Sigmoid colon (tissue), 7 donors: Measurements from ENCODE around the gene KCNH8. TPM values are rescaled to one million over a fixed set of nuclear protein-coding genes. Genes with fewer than 3 reads are reported as not detected.

Experiments
- DNase-seq: peaks from one replicate; pipeline ENCODE4 v3.0.0-alpha.2; 2019
- H3K27ac ChIP-seq, 4 donors: fragments of 200-600 bp; sonication (generic); one replicate each; pipeline ENCODE4 v1.5.1; 2016 to 2019; ENCODE audit warnings: mild to moderate bottlenecking in 1 of 4
- H3K27me3 ChIP-seq, 3 donors: fragments of 200-600 bp; sonication (generic); one replicate each; pipeline ENCODE4 v1.5.1; 2019; ENCODE audit warnings: mild to moderate bottlenecking in 1 of 3
- H3K36me3 ChIP-seq, 4 donors: fragments of 200-600 bp; sonication (generic); one replicate each; pipeline ENCODE4 v1.5.1; 2016 to 2019
- H3K4me1 ChIP-seq, 4 donors: fragments of 200-600 bp; sonication (generic); one replicate each; pipeline ENCODE4 v1.5.1; 2017 to 2019
- H3K4me3 ChIP-seq, 4 donors: fragments of 200-600 bp; sonication (generic); one replicate each; pipeline ENCODE4 v1.5.1; 2017 to 2019; ENCODE audit warnings: mild to moderate bottlenecking in 2 of 4, moderate library complexity in 1 of 4
- H3K9me3 ChIP-seq, 4 donors: fragments of 200-600 bp in 3 of 4; sonication (generic) in 3 of 4; one replicate each; pipeline versions ENCODE4 v1.5.1 to v1.6.1; 2013 to 2019
- CTCF ChIP-seq, 4 experiments: fragments of 450-650 bp in 3 of 4; fragments of 200-600 bp in 1 of 4; IDR thresholded peaks; one replicate each; pipeline ENCODE4 v1.5.1; 2016 to 2019; ENCODE audit warnings: antibody characterized with exemption in 4 of 4, mild to moderate bottlenecking in 3 of 4, moderate library complexity in 2 of 4
- EP300 ChIP-seq, 4 donors: sonication (generic); formaldehyde crosslinking; IDR thresholded peaks; one replicate each; pipeline ENCODE4 v1.6.1; 2017; ENCODE audit warnings: antibody characterized with exemption in 4 of 4
- POLR2A ChIP-seq, 2 donors: fragments of 450-650 bp; IDR thresholded peaks; one replicate each; pipeline ENCODE4 v1.6.1; 2016; ENCODE audit warnings: antibody characterized with exemption in 2 of 2, mild to moderate bottlenecking in 2 of 2, moderate library complexity in 2 of 2
- POLR2AphosphoS5 ChIP-seq, 4 donors: sonication (generic); formaldehyde crosslinking; IDR thresholded peaks; one replicate each; pipeline ENCODE4 v1.6.1; 2017; ENCODE audit warnings: antibody characterized with exemption in 4 of 4
- WGBS, 2 donors: extraction: QIAGEN DNeasy Blood & Tissue Kit; methylation state at CpG; one replicate each; pipeline ENCODE4 v1.1.7; 2013; 5-methylcytosine and 5-hydroxymethylcytosine counted together
- intact Hi-C: fragments of 100-400 bp; cut with DNase I; formaldehyde crosslinking; loops from one replicate; pipeline ENCODE4 v1.15.1; 2023
- polyA plus RNA-seq, 3 donors: library from polyadenylated mRNA; stranded (reverse); fragments of 200-250 nt; gene quantifications; one replicate each; pipeline ENCODE4 v1.2.3, GENCODE V29; 2013
- total RNA-seq, 4 donors: library from RNA; depleted of rRNA; stranded (reverse); fragments of >200 nt; gene quantifications; one replicate each; pipeline ENCODE4 v1.1.0, GENCODE V29; 2016
- donor health status: healthy with polysubstance abuse.
- donor health status: Bipolar disorder and iron deficiency.
- donor health status: healthy.

The KCNH8 gene
- total and polyA plus RNA-seq, 7 donors, result 0.23 to 1.1 (median 0.66) TPM

GRCh38 chr3:19206540-19206939, 58.2 kb downstream of the KCNH8 start:
- 93 to 97% methylated on average over 2 of the region's 2 CpGs for WGBS, 2 donors
- H3K36me3 ChIP-seq, result no peaks in the 10 kb centered on the region
- intact Hi-C loops, result no loop called here

GRCh38 chr3:19213603-19214220, 65.4 kb downstream of the KCNH8 start:
- DNase-seq, result no peak
- H3K4me3 ChIP-seq, result no peak overlapping the region
- H3K36me3 ChIP-seq, result no peaks in the 10 kb centered on the region
- H3K27ac ChIP-seq, result no peak overlapping the region
- WGBS, 2 donors, result 70 to 74% methylated on average over 6 of the region's 6 CpGs
- TF ChIP-seq EP300 (IDR thresholded peaks at IDR 0.05), result no peak
- no peak for TF ChIP-seq POLR2AphosphoS5 (IDR thresholded peaks at IDR 0.05)
- TF ChIP-seq CTCF (IDR thresholded peaks at IDR 0.05), result no peak
- no peak for TF ChIP-seq POLR2A (IDR thresholded peaks at IDR 0.05)
- intact Hi-C loops, result no loop called here
- H3K27me3 ChIP-seq, result no peaks in the 10 kb centered on the region
- no peaks in the 10 kb centered on the region for H3K4me1 ChIP-seq
- H3K9me3 ChIP-seq, result no peaks in the 10 kb centered on the region

More at GRCh38 chr3:19206540-19206939, 58.2 kb downstream of the KCNH8 start:
- no peak overlapping the region for H3K27ac ChIP-seq
- H3K4me1 ChIP-seq, result no peaks in the 10 kb centered on the region
- no peak overlapping the region for H3K4me3 ChIP-seq
- TF ChIP-seq POLR2A (IDR thresholded peaks at IDR 0.05) (no peak), EP300 (IDR thresholded peaks at IDR 0.05) (no peak), CTCF (IDR thresholded peaks at IDR 0.05) (no peak), POLR2AphosphoS5 (IDR thresholded peaks at IDR 0.05) (no peak)
- DNase-seq, result no peak
- H3K27me3 ChIP-seq, result no peaks in the 10 kb centered on the region
- no peaks in the 10 kb centered on the region for H3K9me3 ChIP-seq

GRCh38 chr3:19215427-19215826, 67.1 kb downstream of the KCNH8 start:
- Histone ChIP-seq H3K27ac (no peak overlapping the region), H3K36me3 (no peaks in the 10 kb centered on the region), H3K27me3 (no peaks in the 10 kb centered on the region), H3K4me3 (no peak overlapping the region), H3K9me3 (no peaks in the 10 kb centered on the region), H3K4me1 (no peaks in the 10 kb centered on the region)
- TF ChIP-seq EP300 (IDR thresholded peaks at IDR 0.05), result no peak
- no peak for TF ChIP-seq POLR2A (IDR thresholded peaks at IDR 0.05)
- no peak for TF ChIP-seq CTCF (IDR thresholded peaks at IDR 0.05)
- no peak for TF ChIP-seq POLR2AphosphoS5 (IDR thresholded peaks at IDR 0.05)
- WGBS, 2 donors, result 76 to 86% methylated on average over 2 of the region's 2 CpGs
- no peak for DNase-seq
- intact Hi-C loops, result no loop called here

- Histone ChIP-seq H3K36me3 (no peaks in the 10 kb centered on the region), H3K27ac (no peak overlapping the region), H3K4me1 (no peaks in the 10 kb centered on the region), H3K27me3 (no peaks in the 10 kb centered on the region), H3K9me3 (no peaks in the 10 kb centered on the region), H3K4me3 (no peak overlapping the region)
- DNase-seq, result no peak
- TF ChIP-seq POLR2A (IDR thresholded peaks at IDR 0.05) (no peak), EP300 (IDR thresholded peaks at IDR 0.05) (no peak), POLR2AphosphoS5 (IDR thresholded peaks at IDR 0.05) (peak in 1 of 4 donors; percentile 7)
- WGBS, 2 donors, result 56 to 81% methylated on average over 6 of the region's 6 CpGs
- intact Hi-C loops, result no loop called here
Measured at GRCh38 chr3:19216669-19217337, 68.5 kb downstream of the KCNH8 start.

GRCh38 chr3:19220311-19220710, 72.0 kb downstream of the KCNH8 start:
- no peaks in the 10 kb centered on the region for H3K9me3 ChIP-seq
- intact Hi-C loops, result no loop called here
- no peaks in the 10 kb centered on the region for H3K4me1 ChIP-seq
- H3K36me3 ChIP-seq, result no peaks in the 10 kb centered on the region
- TF ChIP-seq POLR2AphosphoS5 (IDR thresholded peaks at IDR 0.05), result no peak
- TF ChIP-seq EP300 (IDR thresholded peaks at IDR 0.05), result no peak
- no peaks in the 10 kb centered on the region for H3K27me3 ChIP-seq
- WGBS, 2 donors, result 62 to 82% methylated on average over 1 of the region's 1 CpG
- H3K27ac ChIP-seq, result no peak overlapping the region
- no peak for DNase-seq
- no peak overlapping the region for H3K4me3 ChIP-seq
